H54 (cell line): Measurements from ENCODE around the gene SPTSSA.
"Not testable (repeated sequence)": the region's sequence is repeated elsewhere in the genome, so short reads cannot be mapped to it uniquely, and the experiment has no call there.

Experiments used
- DNase-seq: peaks from one replicate; pipeline ENCODE4 v3.0.0; 2011; ENCODE audit warnings: low spot score, mixed read lengths; ENCODE audit not compliant: insufficient read length
- FAIRE-seq: peaks from 3 replicates; lab custom pipeline; 2011; peaks lifted over from hg19 to GRCh38; lab: Jason Lieb, UNC
- POLR2A ChIP-seq: IDR thresholded peaks from 2 replicates; pipeline ENCODE4 v1.6.1; 2011; ENCODE audit warnings: low read depth, mild to moderate bottlenecking, low read length

SPTSSA gene

DNA sequence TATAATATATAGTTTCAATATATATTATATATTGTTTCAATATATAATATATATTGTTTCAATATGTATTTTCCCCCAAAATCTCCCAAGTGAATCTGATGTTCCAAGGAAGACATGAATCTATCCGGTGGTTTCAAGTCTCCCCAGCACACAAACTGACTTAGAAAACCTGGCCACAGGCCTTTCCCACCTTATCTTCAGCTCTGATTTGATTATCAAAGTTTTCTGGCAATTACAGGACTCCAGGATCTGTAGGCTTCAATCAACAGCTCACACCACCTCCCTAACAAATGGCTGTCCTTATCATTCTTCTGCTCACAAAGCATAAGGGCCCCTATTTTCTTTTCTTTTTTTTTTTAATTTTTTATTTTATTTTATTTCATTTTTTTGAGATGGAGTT lies 22.7 kb upstream of the SPTSSA start:
- DNase-seq (no peak), FAIRE-seq (no peak)
- TF ChIP-seq POLR2A: no peak

- DNase-seq (no peak), FAIRE-seq (no peak)
- no peak for TF ChIP-seq POLR2A
Observed at GRCh38 chr14:34482463-34482862, 20.4 kb upstream of the SPTSSA start.

DNA sequence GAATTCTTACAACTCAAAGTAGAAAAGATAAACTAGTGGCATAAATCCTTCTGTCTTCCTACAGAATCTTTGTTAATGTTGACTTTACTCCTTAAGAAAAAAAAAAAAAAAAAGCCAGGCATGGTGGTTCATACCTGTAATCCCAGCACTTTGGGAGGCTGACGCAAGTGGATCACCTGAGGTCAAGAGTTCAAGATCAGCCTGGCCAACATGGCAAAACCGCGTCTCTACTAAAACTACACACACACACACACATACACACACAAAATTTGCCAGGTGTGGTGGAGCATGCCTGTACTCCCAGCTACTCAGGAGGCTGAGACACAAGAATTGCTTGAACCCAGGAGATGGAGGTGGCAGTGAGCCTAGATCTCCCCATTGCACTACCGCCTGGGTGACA lies 17.7 kb upstream of the SPTSSA start:
- no peak for FAIRE-seq
- no peak for TF ChIP-seq POLR2A

DNA sequence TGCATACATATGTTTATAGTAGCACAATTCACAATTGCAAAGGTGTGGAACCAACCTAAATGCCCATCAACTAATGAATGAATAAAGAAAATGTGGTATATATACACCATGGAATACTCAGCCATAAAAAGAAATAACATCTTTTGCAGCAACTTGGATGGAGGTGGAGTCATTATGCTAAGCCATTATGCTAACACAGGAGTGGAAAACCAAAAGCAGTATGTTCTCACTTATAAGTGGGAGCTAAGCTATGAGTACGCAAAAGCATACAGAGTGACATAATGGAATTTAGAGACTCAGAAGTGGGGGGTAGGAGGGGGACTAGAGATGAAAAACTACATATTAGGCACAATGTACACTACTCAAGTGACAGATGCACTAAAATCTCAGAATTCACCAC lies 16.2 kb upstream of the SPTSSA start:
- TF ChIP-seq POLR2A: no peak
- DNase-seq (no peak), FAIRE-seq (no peak)

More for the DNA sequence above, 17.7 kb upstream of the SPTSSA start:
- DNase-seq: no peak

GRCh38 chr14:34476036-34476435 lies 14.0 kb upstream of the SPTSSA start:
- FAIRE-seq, DNase-seq: not testable (repeated sequence)

- FAIRE-seq (no peak), DNase-seq (no peak)
Observed at GRCh38 chr14:34475163-34475562, 13.1 kb upstream of the SPTSSA start.

GRCh38 chr14:34474187-34474679 lies 12.2 kb upstream of the SPTSSA start:
- no peak for TF ChIP-seq POLR2A
- FAIRE-seq: no peak
- DNase-seq: no peak

More at GRCh38 chr14:34475163-34475562, 13.1 kb upstream of the SPTSSA start:
- TF ChIP-seq POLR2A: no peak

- DNase-seq: no peak
- TF ChIP-seq POLR2A: no peak
- no peak for FAIRE-seq
Observed at GRCh38 chr14:34472706-34473279, 10.8 kb upstream of the SPTSSA start.

- TF ChIP-seq POLR2A: no peak
- FAIRE-seq: no peak
Observed at GRCh38 chr14:34470319-34470718, 8.3 kb upstream of the SPTSSA start.

DNA sequence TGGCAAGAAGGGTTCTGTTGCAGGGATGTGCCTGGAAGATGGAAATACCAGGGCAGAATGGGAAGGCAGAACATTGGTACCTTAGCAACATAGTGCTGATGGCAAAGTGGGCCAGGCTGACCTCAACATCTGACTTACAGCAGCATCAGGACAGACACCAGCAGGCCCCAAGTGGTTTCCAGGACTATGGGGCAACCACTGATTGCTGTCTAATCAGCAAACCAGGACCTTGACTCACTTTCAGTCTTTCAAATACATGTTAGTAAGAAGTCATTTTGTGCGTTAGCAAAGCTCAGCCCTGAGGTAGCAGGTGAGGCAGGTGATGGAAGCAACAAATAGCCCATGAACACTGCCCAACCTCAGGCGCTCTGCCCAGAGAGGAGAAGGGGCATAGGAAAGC lies 4.7 kb upstream of the SPTSSA start:
- TF ChIP-seq POLR2A: no peak
- FAIRE-seq (no peak), DNase-seq (no peak)

More at GRCh38 chr14:34470319-34470718, 8.3 kb upstream of the SPTSSA start:
- DNase-seq: no peak

DNA sequence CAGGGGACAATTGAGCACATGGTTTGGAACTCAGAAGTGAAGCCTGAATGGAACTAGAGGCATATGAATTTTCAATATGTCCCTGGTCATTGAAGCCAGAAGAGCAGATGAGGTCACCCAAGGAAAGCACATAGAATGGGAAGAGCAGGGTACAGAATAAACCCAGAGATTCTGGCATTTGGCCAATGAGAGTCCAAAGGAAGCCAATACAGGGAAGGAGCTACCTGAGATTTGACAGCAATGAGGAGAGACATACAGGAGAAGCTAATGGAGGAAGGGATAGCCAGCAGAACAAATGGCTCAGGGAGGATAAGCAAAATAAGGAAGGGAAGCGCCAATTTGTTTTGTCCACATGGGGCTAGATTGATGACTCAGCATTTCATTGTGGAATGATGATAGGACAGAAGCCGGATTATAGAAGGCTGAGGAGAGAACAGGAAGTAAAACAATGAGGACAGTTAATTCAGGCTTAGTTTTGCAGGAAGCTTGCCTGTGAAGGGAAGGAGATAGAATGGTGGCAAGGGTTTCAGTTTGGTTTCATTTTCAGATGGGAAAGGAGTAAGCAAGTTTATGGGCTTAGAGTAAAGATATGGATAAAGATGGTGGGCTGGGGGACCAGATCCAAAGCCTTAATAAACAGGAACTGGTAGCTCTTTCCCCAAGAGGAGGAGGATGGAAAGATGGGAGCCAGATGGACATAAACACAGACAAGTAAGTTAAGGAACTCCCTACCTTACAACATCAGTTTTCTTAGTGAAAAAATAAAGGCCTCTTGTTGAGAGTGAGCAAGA lies 3.2 kb upstream of the SPTSSA start:
- FAIRE-seq (peak; percentile 23), DNase-seq (peak; percentile 50)
- no peak for TF ChIP-seq POLR2A

- no peak for FAIRE-seq
Observed at GRCh38 chr14:34463598-34463961, 1.5 kb upstream of the SPTSSA start.

GRCh38 chr14:34461334-34462131 lies 507 bp downstream of the SPTSSA start:
- peak; percentile 48 for DNase-seq
- FAIRE-seq: peak; percentile 93
- peak; percentile 34; the same call in 1 of the 2 replicates for TF ChIP-seq POLR2A

More at GRCh38 chr14:34463598-34463961, 1.5 kb upstream of the SPTSSA start:
- no peak for TF ChIP-seq POLR2A
- no peak for DNase-seq

DNA sequence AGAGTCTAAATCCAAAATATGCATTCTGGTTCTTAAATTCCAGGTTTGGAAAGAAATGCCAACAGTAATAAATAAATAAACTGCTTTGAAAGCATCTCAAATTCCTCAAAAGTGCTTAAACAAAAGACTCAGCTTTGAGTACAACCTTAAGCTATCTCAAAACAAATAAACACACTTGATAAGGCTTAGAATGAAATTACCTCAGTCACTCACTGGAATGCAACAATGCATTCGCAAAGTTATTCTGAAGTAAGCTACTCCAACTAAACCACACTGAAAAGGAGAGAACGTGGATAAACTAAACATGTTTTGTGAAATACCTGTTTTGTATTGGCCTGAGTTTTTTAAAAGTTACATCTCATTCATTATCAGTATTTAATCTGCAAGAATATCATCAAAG lies 1.2 kb downstream of the SPTSSA start:
- peak; percentile 61 for FAIRE-seq
- DNase-seq: no peak
- no peak for TF ChIP-seq POLR2A

GRCh38 chr14:34460295-34460694 lies 1.7 kb downstream of the SPTSSA start:
- TF ChIP-seq POLR2A: no peak
- DNase-seq: no peak
- no peak for FAIRE-seq
